Choroid plexus epithelial cell (primary cell): ENCODE results near the gene PDZD2.
"Not testable (repeated sequence)": the region's sequence is repeated elsewhere in the genome, so short reads cannot be mapped to it uniquely, and the experiment has no call there.

Experiments used
- DNase-seq: peaks from one replicate; pipeline ENCODE4 v3.0.0-alpha.2; 2010; ENCODE audit warnings: low read depth
- H3K4me3 ChIP-seq: 2 replicates; pipeline ENCODE4 v1.5.1; 2011; ENCODE audit warnings: low read depth, mild to moderate bottlenecking, control low read depth, low read length, moderate library complexity
- TF ChIP-seq, protein P1 (sequence below): conservative IDR thresholded peaks from 2 replicates; pipeline ENCODE4 v1.5.1; 2011; ENCODE audit warnings: low read depth, mild to moderate bottlenecking, control low read depth, inconsistent platforms, low read length, moderate library complexity

The PDZD2 gene

DNA sequence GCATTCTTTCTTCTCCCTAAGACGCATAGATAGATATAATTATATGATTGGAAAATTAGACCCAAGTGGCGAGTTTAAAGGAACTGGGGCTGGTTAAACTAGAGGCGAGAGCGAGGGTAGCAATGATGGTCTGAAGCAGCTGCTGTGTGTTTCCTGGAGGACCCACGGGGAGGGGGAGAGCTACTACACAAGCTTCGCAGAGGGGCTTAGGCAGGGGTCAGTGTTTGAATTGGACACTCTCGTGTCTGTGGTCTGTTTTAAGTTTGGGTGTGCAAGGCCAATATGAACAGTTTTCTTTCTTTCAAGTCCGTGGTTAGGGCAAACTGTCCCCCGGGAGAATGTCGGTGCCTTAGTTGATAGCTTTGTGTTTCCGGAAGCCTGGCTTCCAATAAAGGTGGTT is 43.1 kb downstream of the PDZD2 start:
- TF ChIP-seq, protein P1, sequence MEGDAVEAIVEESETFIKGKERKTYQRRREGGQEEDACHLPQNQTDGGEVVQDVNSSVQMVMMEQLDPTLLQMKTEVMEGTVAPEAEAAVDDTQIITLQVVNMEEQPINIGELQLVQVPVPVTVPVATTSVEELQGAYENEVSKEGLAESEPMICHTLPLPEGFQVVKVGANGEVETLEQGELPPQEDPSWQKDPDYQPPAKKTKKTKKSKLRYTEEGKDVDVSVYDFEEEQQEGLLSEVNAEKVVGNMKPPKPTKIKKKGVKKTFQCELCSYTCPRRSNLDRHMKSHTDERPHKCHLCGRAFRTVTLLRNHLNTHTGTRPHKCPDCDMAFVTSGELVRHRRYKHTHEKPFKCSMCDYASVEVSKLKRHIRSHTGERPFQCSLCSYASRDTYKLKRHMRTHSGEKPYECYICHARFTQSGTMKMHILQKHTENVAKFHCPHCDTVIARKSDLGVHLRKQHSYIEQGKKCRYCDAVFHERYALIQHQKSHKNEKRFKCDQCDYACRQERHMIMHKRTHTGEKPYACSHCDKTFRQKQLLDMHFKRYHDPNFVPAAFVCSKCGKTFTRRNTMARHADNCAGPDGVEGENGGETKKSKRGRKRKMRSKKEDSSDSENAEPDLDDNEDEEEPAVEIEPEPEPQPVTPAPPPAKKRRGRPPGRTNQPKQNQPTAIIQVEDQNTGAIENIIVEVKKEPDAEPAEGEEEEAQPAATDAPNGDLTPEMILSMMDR: no peak
- no peak overlapping the region for H3K4me3 ChIP-seq
- DNase-seq: no peak

DNA sequence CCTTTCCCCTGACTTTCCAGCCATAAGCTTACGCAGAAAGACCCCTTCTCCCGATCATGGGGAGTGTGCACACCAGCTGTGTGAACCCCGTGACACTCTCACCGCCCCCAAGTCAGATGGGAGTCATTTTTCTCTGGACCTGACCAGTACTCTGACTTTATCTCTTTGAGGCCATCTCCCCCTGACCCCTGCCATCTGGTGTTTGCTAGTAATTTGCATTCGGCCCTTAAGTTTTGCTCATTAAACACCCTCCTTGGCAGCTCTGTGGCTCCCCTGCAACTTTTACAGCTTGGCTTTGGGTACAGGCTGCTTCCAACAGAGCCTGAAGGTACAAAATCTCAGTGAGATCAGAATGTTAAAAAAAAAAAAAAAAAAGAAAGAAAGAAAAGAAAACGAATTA is 43.9 kb downstream of the PDZD2 start:
- no peak overlapping the region for H3K4me3 ChIP-seq
- DNase-seq: no peak
- TF ChIP-seq, protein P1: no peak

DNA sequence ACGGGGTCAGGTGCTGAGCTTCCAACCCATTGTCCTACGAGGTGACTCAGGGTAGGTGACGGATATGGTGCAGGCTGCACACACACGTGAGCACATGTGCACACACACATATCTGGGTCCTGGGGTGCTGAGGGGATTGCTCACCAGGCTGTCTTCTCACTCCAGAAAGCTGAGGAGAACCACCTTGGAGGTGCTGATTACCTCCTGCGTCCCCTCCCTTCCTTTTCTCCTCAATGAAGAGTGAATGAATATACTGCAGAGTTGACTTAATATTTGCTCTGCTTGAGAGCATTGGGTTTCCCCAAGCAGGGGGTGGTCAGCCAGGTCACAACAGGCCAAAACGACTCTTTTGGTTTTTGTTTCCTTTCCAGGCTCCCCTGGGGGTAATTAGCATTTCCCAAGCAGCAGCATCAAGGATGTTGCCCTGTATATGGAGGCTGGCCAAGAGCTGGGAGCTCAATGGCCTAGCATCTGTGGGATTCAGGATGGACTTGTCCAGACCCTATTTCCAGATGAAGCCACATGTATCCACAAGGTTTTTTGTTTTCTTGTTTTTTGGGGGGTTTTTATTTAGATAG is 49.7 kb downstream of the PDZD2 start:
- TF ChIP-seq, protein P1: no peak
- no peak overlapping the region for H3K4me3 ChIP-seq
- DNase-seq: no peak

DNA sequence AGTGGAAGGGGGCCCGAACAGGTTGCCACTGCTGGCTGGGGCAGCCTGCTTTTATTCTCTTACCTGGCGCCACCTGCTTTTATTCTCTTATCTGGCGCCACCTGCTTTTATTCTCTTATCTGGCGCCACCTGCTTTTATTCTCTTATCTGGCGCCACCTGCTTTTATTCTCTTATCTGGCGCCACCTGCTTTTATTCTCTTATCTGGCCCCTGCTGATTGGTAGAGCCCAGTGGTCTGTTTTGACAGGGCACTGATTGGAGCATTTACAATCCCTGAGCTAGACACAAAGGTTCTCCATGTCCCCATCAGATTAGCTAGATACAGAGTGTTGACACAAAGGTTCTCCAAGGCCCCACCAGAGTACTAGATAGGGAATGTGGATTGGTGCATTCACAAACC is 52.5 kb downstream of the PDZD2 start:
- DNase-seq, H3K4me3 ChIP-seq: not testable (repeated sequence)

DNA sequence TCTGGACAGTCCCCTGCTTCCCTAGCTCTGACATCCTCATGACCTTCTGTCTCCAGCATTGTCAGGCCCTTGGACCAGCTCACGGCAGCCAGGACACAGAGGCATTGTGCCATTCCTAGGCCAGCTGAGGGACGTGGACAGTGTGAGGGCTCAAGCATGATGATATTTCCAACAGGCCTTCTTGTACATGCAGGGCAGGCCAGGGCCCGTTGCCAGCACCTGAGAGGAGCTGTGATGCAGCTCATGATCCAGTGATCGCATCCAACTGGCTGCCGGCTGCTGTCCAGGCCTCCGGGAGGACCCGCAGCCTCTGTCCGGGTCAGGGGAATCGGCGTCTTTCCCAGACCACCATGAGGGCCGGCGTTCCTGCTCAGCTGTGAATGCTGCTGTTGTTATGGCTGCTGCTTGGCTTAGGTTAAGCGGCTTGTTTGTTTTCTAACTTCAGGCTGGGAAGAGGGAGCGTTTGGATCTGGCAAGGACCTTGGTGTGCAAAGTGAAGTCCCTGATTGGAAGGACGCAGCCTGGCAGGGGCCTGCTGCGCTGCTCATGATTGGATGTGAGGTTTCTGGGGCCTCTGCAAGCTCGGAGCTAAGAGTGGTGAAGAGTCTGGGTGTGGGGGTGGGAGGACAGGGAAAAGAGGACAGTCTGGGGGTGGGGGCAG is 53.8 kb downstream of the PDZD2 start:
- no peak for DNase-seq
- TF ChIP-seq, protein P1: no peak
- no peak overlapping the region for H3K4me3 ChIP-seq

DNA sequence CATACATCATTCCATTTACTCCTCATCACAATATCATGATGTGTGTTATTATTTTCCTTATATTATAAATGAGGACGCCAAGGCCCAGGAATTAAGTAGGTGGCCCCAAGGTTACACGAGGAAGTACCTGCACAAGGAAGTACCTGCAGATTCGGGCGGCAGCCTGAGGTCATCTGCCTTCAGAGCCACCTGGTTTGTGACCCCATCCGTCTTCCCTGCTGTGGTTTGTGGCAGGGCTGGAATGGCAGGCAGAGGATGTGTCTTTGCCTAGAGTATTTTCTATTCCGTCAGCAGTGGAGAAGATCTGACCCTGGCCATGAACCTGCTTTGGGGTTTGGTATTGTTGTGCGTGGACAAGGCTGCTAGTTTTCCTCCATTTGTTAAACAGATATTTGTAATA is 59.7 kb downstream of the PDZD2 start:
- no peak for DNase-seq
- TF ChIP-seq, protein P1: no peak
- H3K4me3 ChIP-seq: no peak overlapping the region

DNA sequence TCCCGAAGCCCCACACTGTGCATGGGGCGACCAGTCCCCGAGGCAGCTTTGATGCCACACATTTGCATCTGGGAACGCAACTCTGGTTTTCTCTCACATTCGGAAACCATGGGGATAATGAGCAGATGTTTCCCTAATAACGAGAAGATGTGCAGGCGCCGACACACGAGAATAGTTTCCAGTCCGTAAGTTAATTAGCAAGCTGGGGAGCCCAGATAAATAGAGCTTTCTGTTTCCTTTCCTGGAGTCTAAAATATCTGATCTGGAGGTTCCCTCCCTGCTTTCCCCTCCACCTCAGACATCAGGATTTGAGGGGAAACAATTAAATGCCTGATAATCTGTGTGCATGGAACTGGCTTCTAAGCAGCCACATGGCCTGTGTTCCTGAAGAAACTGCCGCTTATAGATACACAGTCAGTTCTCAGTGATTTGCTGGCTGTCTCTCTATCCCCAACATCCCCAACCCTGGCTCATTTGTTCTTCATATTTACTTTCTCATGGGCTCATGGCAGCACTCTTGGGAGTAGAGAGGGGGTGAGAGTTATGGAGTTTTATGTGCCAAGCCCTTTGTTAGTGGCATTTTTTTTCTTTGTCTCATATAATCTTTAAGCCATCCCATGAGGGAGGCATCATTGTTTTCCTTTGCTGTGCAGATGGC is 62.8 kb downstream of the PDZD2 start:
- H3K4me3 ChIP-seq: no peak overlapping the region
- DNase-seq: no peak
- TF ChIP-seq, protein P1: no peak
